DMS 273 treated with DMSO at 0.1 percent for 48 hours (cell line): ENCODE data around the gene CXCL1.

Experiments used
- DNase-seq: peaks from one replicate; lab custom pipeline; 2025; lab: John Stamatoyannopoulos, UW

CXCL1 gene

GRCh38 chr4:73918058-73918457 is 48.9 kb downstream of the CXCL1 start:
- no peak for DNase-seq

DNA sequence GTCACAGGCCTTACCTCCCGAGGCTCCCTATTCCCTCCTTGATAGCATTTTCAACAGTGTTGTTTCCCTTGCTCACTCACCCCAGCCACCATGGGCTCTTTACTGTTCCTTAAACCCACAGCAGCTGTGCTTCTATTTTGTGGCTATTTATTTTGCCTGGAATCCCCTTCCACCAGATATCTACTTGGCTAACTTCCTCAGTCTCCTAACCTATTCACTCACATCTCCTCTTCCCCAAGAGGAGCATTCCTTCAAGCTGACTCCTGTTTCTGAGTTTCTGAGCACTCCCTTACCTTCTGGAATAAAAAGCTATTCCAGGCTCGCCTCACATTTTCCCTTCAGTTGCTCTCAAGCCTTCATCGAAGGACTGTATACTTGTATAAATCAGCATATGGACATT is 50.5 kb downstream of the CXCL1 start:
- no peak for DNase-seq
